HEK293 (cell line): Measurements from ENCODE around the gene MACROD1.

Source experiments
- CTCF ChIA-PET: fragments of 350-600 bp; formaldehyde crosslinking; extraction: SDS; loops from one replicate; lab custom pipeline; 2021; ENCODE audit warnings: antibody characterized with exemption; lab: Yijun Ruan, JAX
- POLR2A ChIA-PET: fragments of 300-600 bp; formaldehyde crosslinking; extraction: SDS; loops from one replicate; lab custom pipeline; 2020; ENCODE audit warnings: antibody characterized with exemption, inconsistent platforms; lab: Yijun Ruan, JAX
- H3K27ac ChIP-seq: fragments of 200-500 bp; sonication (Bioruptor generic); 2 replicates; pipeline ENCODE4 v1.5.1; 2014; ENCODE audit warnings: low read depth, low read length, control low read depth, inconsistent platforms; ENCODE audit errors: extremely low read depth
- H3K36me3 ChIP-seq, 2 experiments: fragments of 200-500 bp in 1 of 2; sonication (Bioruptor generic) in 1 of 2; 1 replicate in 1 of 2; 2 replicates in 1 of 2; pipeline ENCODE4 v1.5.1; 2014 to 2017; ENCODE audit warnings: inconsistent platforms in 2 of 2, low read length in 2 of 2; ENCODE audit not compliant: control insufficient read depth in 2 of 2, insufficient read depth in 1 of 2
- H3K4me1 ChIP-seq: fragments of 200-500 bp; sonication (Bioruptor generic); 2 replicates; pipeline ENCODE4 v1.5.1; 2014; ENCODE audit warnings: mild to moderate bottlenecking, low read length, inconsistent platforms; ENCODE audit not compliant: control insufficient read depth, insufficient read depth
- H3K4me3 ChIP-seq: 2 replicates; pipeline ENCODE4 v1.5.1; 2011; ENCODE audit warnings: low read depth, mild to moderate bottlenecking, control low read depth, low read length, moderate library complexity
- H3K9me3 ChIP-seq: fragments of 200-500 bp; sonication (Bioruptor generic); 2 replicates; pipeline ENCODE4 v1.5.1; 2014; ENCODE audit warnings: low read depth, low read length, inconsistent platforms; ENCODE audit not compliant: control insufficient read depth, insufficient read depth
- BCL11B ChIP-seq: fragments of 450-650 bp; formaldehyde crosslinking; IDR thresholded peaks from 2 replicates; pipeline ENCODE4 v1.5.1; 2016; ENCODE audit warnings: low read depth, missing biosample characterization, missing genetic modification characterization
- MYNN ChIP-seq: fragments of 450-650 bp; formaldehyde crosslinking; IDR thresholded peaks from 2 replicates; pipeline ENCODE4 v1.5.1; 2016; ENCODE audit warnings: missing biosample characterization, missing genetic modification characterization, borderline replicate concordance
- REPIN1 ChIP-seq: fragments of 450-650 bp; formaldehyde crosslinking; IDR thresholded peaks from 2 replicates; pipeline ENCODE4 v1.5.1; 2017; ENCODE audit warnings: missing biosample characterization, missing genetic modification characterization, low read depth
- ZBTB20 ChIP-seq: fragments of 450-650 bp; formaldehyde crosslinking; IDR thresholded peaks from 2 replicates; pipeline ENCODE4 v1.5.1; 2016; ENCODE audit warnings: missing biosample characterization, missing genetic modification characterization
- ZEB2 ChIP-seq: fragments of 450-650 bp; formaldehyde crosslinking; IDR thresholded peaks from 2 replicates; pipeline ENCODE4 v1.5.1; 2016; ENCODE audit warnings: missing biosample characterization, missing genetic modification characterization
- ZFP41 ChIP-seq: fragments of 450-650 bp; formaldehyde crosslinking; IDR thresholded peaks from 2 replicates; pipeline ENCODE4 v1.5.1; 2016; ENCODE audit warnings: missing biosample characterization, missing genetic modification characterization, borderline replicate concordance
- ZNF175 ChIP-seq: fragments of 450-650 bp; formaldehyde crosslinking; IDR thresholded peaks from 2 replicates; pipeline ENCODE4 v1.5.1; 2016; ENCODE audit warnings: missing biosample characterization, missing genetic modification characterization
- ZNF311 ChIP-seq: fragments of 450-650 bp; formaldehyde crosslinking; IDR thresholded peaks from 2 replicates; pipeline ENCODE4 v1.5.1; 2017; ENCODE audit warnings: missing biosample characterization, missing genetic modification characterization, borderline replicate concordance
- ZNF596 ChIP-seq: fragments of 450-650 bp; IDR thresholded peaks from 2 replicates; pipeline ENCODE4 v1.5.0; 2018; ENCODE audit warnings: missing biosample characterization, mild to moderate bottlenecking, missing genetic modification characterization, moderate library complexity
- TF ChIP-seq, protein P1 (sequence below): fragments of 450-650 bp; formaldehyde crosslinking; IDR thresholded peaks from 2 replicates; pipeline ENCODE4 v1.5.1; 2016; ENCODE audit warnings: missing biosample characterization, missing genetic modification characterization
- TF ChIP-seq, protein P2 (sequence below): fragments of 450-650 bp; IDR thresholded peaks from 2 replicates; pipeline ENCODE4 v1.5.1; 2018; ENCODE audit warnings: missing biosample characterization, mild to moderate bottlenecking, missing genetic modification characterization
- TF ChIP-seq, protein P3 (sequence below): fragments of 450-650 bp; formaldehyde crosslinking; IDR thresholded peaks from 2 replicates; pipeline ENCODE4 v1.5.1; 2017; ENCODE audit warnings: missing biosample characterization, missing genetic modification characterization
- TF ChIP-seq, protein P4 (sequence below): fragments of 450-650 bp; formaldehyde crosslinking; conservative IDR thresholded peaks from 2 replicates; pipeline ENCODE4 v1.5.1; 2016; ENCODE audit warnings: low read depth, missing biosample characterization, missing genetic modification characterization
- TF ChIP-seq, protein P5 (sequence below): fragments of 450-650 bp; formaldehyde crosslinking; IDR thresholded peaks from 2 replicates; pipeline ENCODE4 v1.5.1; 2016; ENCODE audit warnings: missing biosample characterization, missing genetic modification characterization

The MACROD1 gene

DNA sequence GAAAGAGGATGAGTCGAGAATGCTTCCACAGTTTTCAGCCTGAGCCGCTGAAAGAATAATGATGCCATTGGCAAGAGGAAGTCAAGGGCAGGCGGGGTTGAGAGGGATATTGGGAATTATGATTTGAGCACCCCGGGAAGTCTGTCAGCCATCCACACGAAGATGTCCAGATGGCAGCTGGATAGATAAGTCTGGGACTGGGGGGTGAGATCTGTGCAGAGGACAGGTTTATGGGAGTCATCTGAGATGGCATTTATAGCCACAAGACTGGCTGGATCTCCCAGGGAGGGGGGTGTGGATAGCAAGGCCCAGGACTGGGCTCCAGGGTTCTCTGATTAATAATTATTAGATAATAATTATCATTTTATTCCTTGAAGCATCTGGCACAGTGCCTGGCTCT lies 15.0 kb upstream of the MACROD1 start (continued):
- TF ChIP-seq, protein P1, sequence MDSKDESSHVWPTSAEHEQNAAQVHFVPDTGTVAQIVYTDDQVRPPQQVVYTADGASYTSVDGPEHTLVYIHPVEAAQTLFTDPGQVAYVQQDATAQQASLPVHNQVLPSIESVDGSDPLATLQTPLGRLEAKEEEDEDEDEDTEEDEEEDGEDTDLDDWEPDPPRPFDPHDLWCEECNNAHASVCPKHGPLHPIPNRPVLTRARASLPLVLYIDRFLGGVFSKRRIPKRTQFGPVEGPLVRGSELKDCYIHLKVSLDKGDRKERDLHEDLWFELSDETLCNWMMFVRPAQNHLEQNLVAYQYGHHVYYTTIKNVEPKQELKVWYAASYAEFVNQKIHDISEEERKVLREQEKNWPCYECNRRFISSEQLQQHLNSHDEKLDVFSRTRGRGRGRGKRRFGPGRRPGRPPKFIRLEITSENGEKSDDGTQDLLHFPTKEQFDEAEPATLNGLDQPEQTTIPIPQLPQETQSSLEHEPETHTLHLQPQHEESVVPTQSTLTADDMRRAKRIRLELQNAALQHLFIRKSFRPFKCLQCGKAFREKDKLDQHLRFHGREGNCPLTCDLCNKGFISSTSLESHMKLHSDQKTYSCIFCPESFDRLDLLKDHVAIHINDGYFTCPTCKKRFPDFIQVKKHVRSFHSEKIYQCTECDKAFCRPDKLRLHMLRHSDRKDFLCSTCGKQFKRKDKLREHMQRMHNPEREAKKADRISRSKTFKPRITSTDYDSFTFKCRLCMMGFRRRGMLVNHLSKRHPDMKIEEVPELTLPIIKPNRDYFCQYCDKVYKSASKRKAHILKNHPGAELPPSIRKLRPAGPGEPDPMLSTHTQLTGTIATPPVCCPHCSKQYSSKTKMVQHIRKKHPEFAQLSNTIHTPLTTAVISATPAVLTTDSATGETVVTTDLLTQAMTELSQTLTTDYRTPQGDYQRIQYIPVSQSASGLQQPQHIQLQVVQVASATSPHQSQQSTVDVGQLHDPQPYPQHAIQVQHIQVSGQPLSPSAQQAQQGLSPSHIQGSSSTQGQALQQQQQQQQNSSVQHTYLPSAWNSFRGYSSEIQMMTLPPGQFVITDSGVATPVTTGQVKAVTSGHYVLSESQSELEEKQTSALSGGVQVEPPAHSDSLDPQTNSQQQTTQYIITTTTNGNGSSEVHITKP: no peak
- TF ChIP-seq BCL11B (tag by site-specific recombination): no peak

DNA sequence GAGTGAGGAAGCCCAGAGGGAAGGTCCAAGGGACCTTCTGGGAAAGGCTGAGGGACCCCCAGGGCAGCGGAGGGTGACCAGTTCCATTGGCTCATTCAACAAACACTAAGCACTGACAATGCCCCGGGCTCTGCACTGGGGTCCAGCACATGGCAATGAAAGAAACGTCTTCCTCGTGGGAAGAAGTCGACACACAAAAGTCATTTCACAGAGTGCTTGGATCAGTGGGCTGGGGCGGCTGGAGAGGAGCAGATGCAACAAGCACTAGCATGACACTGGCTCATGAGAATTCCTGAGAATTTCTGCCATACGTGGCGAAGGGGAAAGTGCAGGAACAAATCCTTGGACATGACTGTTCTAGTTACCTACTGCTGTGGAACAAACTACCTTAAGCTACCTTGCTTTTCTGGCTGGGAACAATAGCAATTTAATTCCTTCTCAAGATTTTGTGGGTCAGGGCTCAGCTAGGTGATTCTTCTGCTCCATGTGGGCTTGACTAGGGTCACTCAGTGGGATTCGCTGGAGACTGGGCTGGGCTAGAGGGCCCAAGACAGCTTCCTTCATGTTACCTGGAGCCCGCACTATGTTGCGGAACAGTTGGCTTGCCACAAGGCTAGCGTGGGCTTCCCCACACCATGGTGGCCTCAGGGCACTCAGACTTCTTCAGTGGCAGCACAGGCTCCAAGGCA lies 13.2 kb upstream of the MACROD1 start:
- Histone ChIP-seq H3K9me3 (no peaks in the 10 kb centered on the region), H3K4me3 (no peak overlapping the region), H3K4me1 (no peaks in the 10 kb centered on the region), H3K36me3 (peaks cover 0 to 16% of the 10 kb centered on the region in 2 experiments; a peak in 1 of 3 replicates), H3K27ac (no peak overlapping the region)
- CTCF ChIA-PET: no interaction called here
- no peak for TF ChIP-seq MYNN (tag by site-specific recombination)
- POLR2A ChIA-PET: interaction anchor here (0.6 to 1.0 kb wide), 2 partner anchors 18 to 25 kb away, joined by 3 to 5 read pairs; no protein-coding TSS in a partner anchor

DNA sequence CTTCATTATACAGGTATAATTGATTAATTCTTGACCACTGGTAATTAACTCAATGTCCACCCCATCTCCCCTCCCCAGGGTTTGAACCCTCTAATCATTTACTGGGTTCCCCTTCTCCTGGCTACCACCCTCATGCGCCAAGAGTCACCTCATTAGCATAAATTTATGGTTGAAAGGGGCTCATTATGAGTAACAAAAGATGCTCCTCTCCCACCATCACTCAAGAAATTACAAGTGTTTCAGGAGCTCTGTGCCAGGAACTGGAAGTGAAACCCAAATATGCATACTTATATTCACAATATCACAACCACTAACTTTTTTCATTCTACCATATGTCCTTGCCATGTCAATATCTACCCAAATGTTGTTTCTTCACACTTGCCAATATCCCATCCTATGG lies 12.3 kb upstream of the MACROD1 start:
- H3K4me3 ChIP-seq: no peak overlapping the region
- no peaks in the 10 kb centered on the region for H3K9me3 ChIP-seq
- no peaks in the 10 kb centered on the region for H3K4me1 ChIP-seq
- H3K27ac ChIP-seq: no peak overlapping the region
- no peak for TF ChIP-seq ZNF596 (tag by site-specific recombination)
- TF ChIP-seq, protein P2, sequence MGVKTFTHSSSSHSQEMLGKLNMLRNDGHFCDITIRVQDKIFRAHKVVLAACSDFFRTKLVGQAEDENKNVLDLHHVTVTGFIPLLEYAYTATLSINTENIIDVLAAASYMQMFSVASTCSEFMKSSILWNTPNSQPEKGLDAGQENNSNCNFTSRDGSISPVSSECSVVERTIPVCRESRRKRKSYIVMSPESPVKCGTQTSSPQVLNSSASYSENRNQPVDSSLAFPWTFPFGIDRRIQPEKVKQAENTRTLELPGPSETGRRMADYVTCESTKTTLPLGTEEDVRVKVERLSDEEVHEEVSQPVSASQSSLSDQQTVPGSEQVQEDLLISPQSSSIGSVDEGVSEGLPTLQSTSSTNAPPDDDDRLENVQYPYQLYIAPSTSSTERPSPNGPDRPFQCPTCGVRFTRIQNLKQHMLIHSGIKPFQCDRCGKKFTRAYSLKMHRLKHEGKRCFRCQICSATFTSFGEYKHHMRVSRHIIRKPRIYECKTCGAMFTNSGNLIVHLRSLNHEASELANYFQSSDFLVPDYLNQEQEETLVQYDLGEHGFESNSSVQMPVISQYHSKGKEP (tag by site-specific recombination): no peak
- CTCF ChIA-PET: no interaction called here
- POLR2A ChIA-PET: interaction anchor here (0.5 kb wide), 1 partner anchor 239 kb away, joined by 3 read pairs; the partner anchor contains the start of gene NAA40
- H3K36me3 ChIP-seq: peaks cover 0 to 16% of the 10 kb centered on the region in 2 experiments; a peak in 1 of 3 replicates

DNA sequence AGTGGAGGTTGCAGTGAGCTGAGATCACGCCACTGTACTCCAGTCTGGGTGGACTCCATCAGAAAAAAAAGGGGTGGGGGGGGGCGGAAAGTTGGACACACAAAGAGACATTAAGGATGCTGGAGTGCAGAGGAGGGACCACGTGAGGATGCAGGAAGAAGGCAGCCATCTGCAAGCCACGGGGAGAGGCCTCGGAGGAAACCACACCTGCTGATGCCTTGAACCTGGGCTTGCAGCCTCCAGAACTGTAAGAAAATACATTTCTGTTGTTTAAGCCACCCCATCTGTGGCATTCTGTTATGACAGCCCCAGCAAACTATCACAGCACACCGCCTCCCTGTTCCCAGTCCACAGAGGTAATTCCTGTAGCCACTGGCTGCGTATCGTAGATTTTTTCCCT lies 10.8 kb upstream of the MACROD1 start:
- Histone ChIP-seq H3K4me1 (no peaks in the 10 kb centered on the region), H3K9me3 (no peaks in the 10 kb centered on the region), H3K36me3 (peaks cover 0 to 16% of the 10 kb centered on the region in 2 experiments; a peak in 1 of 3 replicates), H3K27ac (no peak overlapping the region), H3K4me3 (no peak overlapping the region)
- POLR2A ChIA-PET: interaction anchor here (0.7 to 3.0 kb wide), 2 partner anchors 9 to 180 kb away, joined by 7 to 15 read pairs; partner anchors contain the start of gene STIP1
- CTCF ChIA-PET: interaction anchor here (0.6 to 0.7 kb wide), 2 partner anchors 10 to 51 kb away, joined by 3 to 6 read pairs; no protein-coding TSS in a partner anchor
- TF ChIP-seq ZNF175 (tag by site-specific recombination) (no peak), ZNF311 (tag by site-specific recombination) (no peak), REPIN1 (tag by site-specific recombination) (no peak), ZFP41 (no peak), ZBTB20 (tag by site-specific recombination) (no peak), ZEB2 (no peak)
- TF ChIP-seq, protein P3, sequence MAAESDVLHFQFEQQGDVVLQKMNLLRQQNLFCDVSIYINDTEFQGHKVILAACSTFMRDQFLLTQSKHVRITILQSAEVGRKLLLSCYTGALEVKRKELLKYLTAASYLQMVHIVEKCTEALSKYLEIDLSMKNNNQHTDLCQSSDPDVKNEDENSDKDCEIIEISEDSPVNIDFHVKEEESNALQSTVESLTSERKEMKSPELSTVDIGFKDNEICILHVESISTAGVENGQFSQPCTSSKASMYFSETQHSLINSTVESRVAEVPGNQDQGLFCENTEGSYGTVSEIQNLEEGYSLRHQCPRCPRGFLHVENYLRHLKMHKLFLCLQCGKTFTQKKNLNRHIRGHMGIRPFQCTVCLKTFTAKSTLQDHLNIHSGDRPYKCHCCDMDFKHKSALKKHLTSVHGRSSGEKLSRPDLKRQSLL (tag by site-specific recombination): no peak
- TF ChIP-seq, protein P4, sequence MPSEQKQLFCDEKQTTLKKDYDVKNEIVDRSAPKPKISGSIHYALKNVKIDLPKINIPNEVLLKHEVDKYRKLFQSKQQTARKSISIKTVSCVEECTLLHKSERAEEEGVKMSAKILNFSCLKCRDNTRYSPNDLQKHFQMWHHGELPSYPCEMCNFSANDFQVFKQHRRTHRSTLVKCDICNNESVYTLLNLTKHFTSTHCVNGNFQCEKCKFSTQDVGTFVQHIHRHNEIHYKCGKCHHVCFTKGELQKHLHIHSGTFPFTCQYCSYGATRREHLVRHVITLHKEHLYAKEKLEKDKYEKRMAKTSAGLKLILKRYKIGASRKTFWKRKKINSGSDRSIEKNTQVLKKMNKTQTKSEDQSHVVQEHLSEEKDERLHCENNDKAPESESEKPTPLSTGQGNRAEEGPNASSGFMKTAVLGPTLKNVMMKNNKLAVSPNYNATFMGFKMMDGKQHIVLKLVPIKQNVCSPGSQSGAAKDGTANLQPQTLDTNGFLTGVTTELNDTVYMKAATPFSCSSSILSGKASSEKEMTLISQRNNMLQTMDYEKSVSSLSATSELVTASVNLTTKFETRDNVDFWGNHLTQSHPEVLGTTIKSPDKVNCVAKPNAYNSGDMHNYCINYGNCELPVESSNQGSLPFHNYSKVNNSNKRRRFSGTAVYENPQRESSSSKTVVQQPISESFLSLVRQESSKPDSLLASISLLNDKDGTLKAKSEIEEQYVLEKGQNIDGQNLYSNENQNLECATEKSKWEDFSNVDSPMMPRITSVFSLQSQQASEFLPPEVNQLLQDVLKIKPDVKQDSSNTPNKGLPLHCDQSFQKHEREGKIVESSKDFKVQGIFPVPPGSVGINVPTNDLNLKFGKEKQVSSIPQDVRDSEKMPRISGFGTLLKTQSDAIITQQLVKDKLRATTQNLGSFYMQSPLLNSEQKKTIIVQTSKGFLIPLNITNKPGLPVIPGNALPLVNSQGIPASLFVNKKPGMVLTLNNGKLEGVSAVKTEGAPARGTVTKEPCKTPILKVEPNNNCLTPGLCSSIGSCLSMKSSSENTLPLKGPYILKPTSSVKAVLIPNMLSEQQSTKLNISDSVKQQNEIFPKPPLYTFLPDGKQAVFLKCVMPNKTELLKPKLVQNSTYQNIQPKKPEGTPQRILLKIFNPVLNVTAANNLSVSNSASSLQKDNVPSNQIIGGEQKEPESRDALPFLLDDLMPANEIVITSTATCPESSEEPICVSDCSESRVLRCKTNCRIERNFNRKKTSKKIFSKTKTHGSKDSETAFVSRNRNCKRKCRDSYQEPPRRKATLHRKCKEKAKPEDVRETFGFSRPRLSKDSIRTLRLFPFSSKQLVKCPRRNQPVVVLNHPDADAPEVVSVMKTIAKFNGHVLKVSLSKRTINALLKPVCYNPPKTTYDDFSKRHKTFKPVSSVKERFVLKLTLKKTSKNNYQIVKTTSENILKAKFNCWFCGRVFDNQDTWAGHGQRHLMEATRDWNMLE (tag by site-specific recombination): no peak
- TF ChIP-seq, protein P5, sequence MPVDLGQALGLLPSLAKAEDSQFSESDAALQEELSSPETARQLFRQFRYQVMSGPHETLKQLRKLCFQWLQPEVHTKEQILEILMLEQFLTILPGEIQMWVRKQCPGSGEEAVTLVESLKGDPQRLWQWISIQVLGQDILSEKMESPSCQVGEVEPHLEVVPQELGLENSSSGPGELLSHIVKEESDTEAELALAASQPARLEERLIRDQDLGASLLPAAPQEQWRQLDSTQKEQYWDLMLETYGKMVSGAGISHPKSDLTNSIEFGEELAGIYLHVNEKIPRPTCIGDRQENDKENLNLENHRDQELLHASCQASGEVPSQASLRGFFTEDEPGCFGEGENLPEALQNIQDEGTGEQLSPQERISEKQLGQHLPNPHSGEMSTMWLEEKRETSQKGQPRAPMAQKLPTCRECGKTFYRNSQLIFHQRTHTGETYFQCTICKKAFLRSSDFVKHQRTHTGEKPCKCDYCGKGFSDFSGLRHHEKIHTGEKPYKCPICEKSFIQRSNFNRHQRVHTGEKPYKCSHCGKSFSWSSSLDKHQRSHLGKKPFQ (tag by site-specific recombination): no peak
